DND-41 (cell line): ENCODE data around the gene PTPRG.

Experiments
- ATAC-seq: fragments of 200-7000 bp; cut with Tn5 transposase; 3 replicates; pipeline ENCODE4 v1.9.1; 2021; ENCODE audit warnings: low read depth; ENCODE audit not compliant: insufficient read depth
- DNase-seq: peaks from one replicate; pipeline ENCODE4 v3.0.0-alpha.2; 2020
- H2AFZ ChIP-seq: 2 replicates; pipeline ENCODE4 v1.6.0; 2012; ENCODE audit warnings: low read depth, low read length
- H3K27ac ChIP-seq: 2 replicates; pipeline ENCODE4 v1.5.1; 2012; ENCODE audit warnings: low read length, inconsistent platforms
- H3K27me3 ChIP-seq: fragments of 200-600 bp; sonication (generic); 2 replicates; pipeline ENCODE4 v1.6.0; 2012; ENCODE audit warnings: low read length, mild to moderate bottlenecking, inconsistent platforms; ENCODE audit not compliant: insufficient read depth, poor library complexity
- H3K36me3 ChIP-seq: 2 replicates; pipeline ENCODE4 v1.5.1; 2012; ENCODE audit warnings: low read length, inconsistent platforms; ENCODE audit not compliant: insufficient read depth
- H3K4me1 ChIP-seq: 2 replicates; pipeline ENCODE4 v1.5.1; 2012; ENCODE audit warnings: mild to moderate bottlenecking, low read length; ENCODE audit not compliant: insufficient read depth
- H3K4me2 ChIP-seq: 2 replicates; pipeline ENCODE4 v1.6.0; 2012; ENCODE audit warnings: mild to moderate bottlenecking, moderate library complexity, low read length, inconsistent platforms; ENCODE audit not compliant: insufficient read depth
- H3K4me3 ChIP-seq, 2 experiments: fragments of 200-600 bp in 1 of 2; shearing (Covaris generic) in 1 of 2; 2 replicates each; pipeline ENCODE4 v1.5.1; 2012 to 2016; ENCODE audit warnings: inconsistent platforms in 2 of 2, low read length in 2 of 2, mild to moderate bottlenecking in 2 of 2, low read depth in 1 of 2, moderate library complexity in 1 of 2
- H3K79me2 ChIP-seq: 2 replicates; pipeline ENCODE4 v1.6.0; 2012; ENCODE audit warnings: low read length, inconsistent platforms; ENCODE audit not compliant: insufficient read depth
- H3K9ac ChIP-seq: 2 replicates; pipeline ENCODE4 v1.6.0; 2012; ENCODE audit warnings: low read depth, mild to moderate bottlenecking, inconsistent platforms, low read length, moderate library complexity
- H3K9me3 ChIP-seq: 2 replicates; pipeline ENCODE4 v1.5.1; 2012; ENCODE audit warnings: low read length, moderate library complexity, mild to moderate bottlenecking, inconsistent platforms; ENCODE audit not compliant: insufficient read depth, severe bottlenecking
- H4K20me1 ChIP-seq: 2 replicates; pipeline ENCODE4 v1.6.0; 2012; ENCODE audit warnings: low read length; ENCODE audit not compliant: insufficient read depth
- EZH2 ChIP-seq: IDR thresholded peaks from 3 replicates; pipeline ENCODE4 v1.6.1; 2012; ENCODE audit warnings: borderline replicate concordance, low read depth, mild to moderate bottlenecking, moderate library complexity, low read length, inconsistent platforms; ENCODE audit not compliant: severe bottlenecking
- TF ChIP-seq, protein P1 (sequence below): IDR thresholded peaks from 2 replicates; pipeline ENCODE4 v1.5.1; 2012; ENCODE audit warnings: borderline replicate concordance, low read length, moderate library complexity, mild to moderate bottlenecking; ENCODE audit not compliant: poor library complexity, severe bottlenecking; ENCODE audit errors: extremely low read depth

PTPRG gene

DNA sequence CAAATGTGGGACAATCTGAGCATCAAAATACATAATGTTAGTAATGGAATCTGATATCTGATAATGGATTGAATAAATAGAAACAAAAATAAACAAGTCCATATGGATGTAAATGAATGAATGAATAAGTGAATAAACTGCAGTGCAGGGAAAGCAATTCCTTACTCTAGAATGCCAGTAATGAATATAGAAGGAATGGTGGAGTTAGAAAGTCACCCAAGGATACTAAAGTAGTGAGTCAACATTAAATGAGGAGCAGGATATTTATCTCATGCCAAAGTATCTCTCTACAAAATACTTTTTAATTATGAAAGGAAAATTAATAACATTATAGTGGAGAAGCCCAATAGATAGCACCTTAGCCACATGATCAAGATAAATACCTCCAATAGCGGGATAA lies 511.7 kb downstream of the PTPRG start:
- Histone ChIP-seq H3K4me3 (no peak overlapping the region), H3K79me2 (no peaks in the 10 kb centered on the region), H3K4me1 (no peaks in the 10 kb centered on the region), H3K36me3 (no peaks in the 10 kb centered on the region), H3K27ac (no peak overlapping the region), H3K4me2 (no peak overlapping the region), H4K20me1 (no peaks in the 10 kb centered on the region), H2AFZ (no peak overlapping the region), H3K27me3 (no peaks in the 10 kb centered on the region), H3K9ac (no peak overlapping the region), H3K9me3 (no peaks in the 10 kb centered on the region)
- no peak for TF ChIP-seq EZH2
- TF ChIP-seq, protein P1, sequence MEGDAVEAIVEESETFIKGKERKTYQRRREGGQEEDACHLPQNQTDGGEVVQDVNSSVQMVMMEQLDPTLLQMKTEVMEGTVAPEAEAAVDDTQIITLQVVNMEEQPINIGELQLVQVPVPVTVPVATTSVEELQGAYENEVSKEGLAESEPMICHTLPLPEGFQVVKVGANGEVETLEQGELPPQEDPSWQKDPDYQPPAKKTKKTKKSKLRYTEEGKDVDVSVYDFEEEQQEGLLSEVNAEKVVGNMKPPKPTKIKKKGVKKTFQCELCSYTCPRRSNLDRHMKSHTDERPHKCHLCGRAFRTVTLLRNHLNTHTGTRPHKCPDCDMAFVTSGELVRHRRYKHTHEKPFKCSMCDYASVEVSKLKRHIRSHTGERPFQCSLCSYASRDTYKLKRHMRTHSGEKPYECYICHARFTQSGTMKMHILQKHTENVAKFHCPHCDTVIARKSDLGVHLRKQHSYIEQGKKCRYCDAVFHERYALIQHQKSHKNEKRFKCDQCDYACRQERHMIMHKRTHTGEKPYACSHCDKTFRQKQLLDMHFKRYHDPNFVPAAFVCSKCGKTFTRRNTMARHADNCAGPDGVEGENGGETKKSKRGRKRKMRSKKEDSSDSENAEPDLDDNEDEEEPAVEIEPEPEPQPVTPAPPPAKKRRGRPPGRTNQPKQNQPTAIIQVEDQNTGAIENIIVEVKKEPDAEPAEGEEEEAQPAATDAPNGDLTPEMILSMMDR: no peak
- DNase-seq (no peak), ATAC-seq (no peak)

GRCh38 chr3:62084558-62084957 lies 523.2 kb downstream of the PTPRG start:
- DNase-seq: no peak

DNA sequence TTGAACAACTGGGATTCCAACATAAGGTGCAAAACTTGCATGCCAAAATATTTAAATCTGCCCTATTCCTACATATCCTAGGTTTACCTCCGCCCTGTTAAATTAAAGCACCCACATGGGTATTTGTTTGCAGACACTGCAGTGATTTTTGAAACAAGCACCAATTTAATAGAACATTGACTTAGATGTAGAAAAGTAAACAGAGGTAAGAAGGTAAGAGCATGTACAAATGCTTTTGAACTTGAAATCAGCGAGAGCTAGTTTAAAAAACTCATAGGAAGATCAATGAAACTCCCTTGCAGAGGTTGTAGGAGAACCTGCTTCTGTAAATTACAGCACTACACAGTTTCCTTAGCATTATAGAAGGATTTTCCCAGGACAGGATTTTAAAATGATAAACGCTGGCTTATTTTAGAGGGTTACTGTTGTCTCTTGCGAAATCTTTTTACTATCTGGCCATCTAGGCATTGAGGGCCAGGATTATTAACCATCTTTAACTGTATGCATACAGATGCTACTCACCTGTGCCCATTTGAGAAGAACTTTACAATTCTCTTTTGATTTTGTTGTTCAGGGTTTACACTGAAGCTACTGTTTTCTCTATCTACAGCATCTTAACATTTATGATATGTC lies 527.2 kb downstream of the PTPRG start:
- DNase-seq (no peak), ATAC-seq (no peak)
- H3K79me2 ChIP-seq: no peaks in the 10 kb centered on the region
- H3K27me3 ChIP-seq: no peaks in the 10 kb centered on the region
- H3K27ac ChIP-seq: no peak overlapping the region
- TF ChIP-seq, protein P1: no peak
- TF ChIP-seq EZH2: no peak
- H3K9me3 ChIP-seq: no peaks in the 10 kb centered on the region
- no peaks in the 10 kb centered on the region for H3K4me1 ChIP-seq
- H2AFZ ChIP-seq: no peak overlapping the region
- H3K36me3 ChIP-seq: no peaks in the 10 kb centered on the region
- H3K4me2 ChIP-seq: no peak overlapping the region
- no peak overlapping the region for H3K9ac ChIP-seq
- H4K20me1 ChIP-seq: no peaks in the 10 kb centered on the region
- H3K4me3 ChIP-seq: no peak overlapping the region

More at GRCh38 chr3:62084558-62084957, 523.2 kb downstream of the PTPRG start:
- no peak for ATAC-seq
- H3K27ac ChIP-seq: no peak overlapping the region
- no peaks in the 10 kb centered on the region for H3K9me3 ChIP-seq
- no peaks in the 10 kb centered on the region for H4K20me1 ChIP-seq
- H3K9ac ChIP-seq: no peak overlapping the region
- TF ChIP-seq EZH2: no peak
- TF ChIP-seq, protein P1: no peak
- H3K27me3 ChIP-seq: no peaks in the 10 kb centered on the region
- no peak overlapping the region for H2AFZ ChIP-seq
- H3K4me3 ChIP-seq: no peak overlapping the region
- H3K4me1 ChIP-seq: no peaks in the 10 kb centered on the region
- no peaks in the 10 kb centered on the region for H3K79me2 ChIP-seq
- no peak overlapping the region for H3K4me2 ChIP-seq
- H3K36me3 ChIP-seq: no peaks in the 10 kb centered on the region

GRCh38 chr3:62090066-62090465 lies 528.7 kb downstream of the PTPRG start:
- no peak for ATAC-seq
- Histone ChIP-seq H3K9me3 (no peaks in the 10 kb centered on the region), H3K4me2 (no peak overlapping the region), H2AFZ (no peak overlapping the region), H3K27me3 (no peaks in the 10 kb centered on the region), H3K27ac (no peak overlapping the region), H3K9ac (no peak overlapping the region), H3K79me2 (no peaks in the 10 kb centered on the region), H4K20me1 (no peaks in the 10 kb centered on the region), H3K4me3 (no peak overlapping the region), H3K4me1 (no peaks in the 10 kb centered on the region), H3K36me3 (no peaks in the 10 kb centered on the region)
- TF ChIP-seq, protein P1: no peak
- no peak for TF ChIP-seq EZH2
- DNase-seq: no peak
